ENCODE results near the gene SLC6A17. TPM values are rescaled to one million over a fixed set of nuclear protein-coding genes. Genes with fewer than 3 reads are reported as not detected.

SLC6A17 gene
- total and polyA plus RNA-seq, 10 donors: under 0.01 to 0.02 TPM; not detected in 8

GRCh38 chr1:110119843-110120242, 30.5 kb upstream of the SLC6A17 start:
- Histone ChIP-seq H3K4me1 (no peaks in the 10 kb centered on the region), H3K27ac (no peak overlapping the region), H3K36me3 (no peaks in the 10 kb centered on the region), H3K9me3 (peaks cover 0 to 9% (median 0%) of the 10 kb centered on the region in 8 donors), H3K4me3 (no peak overlapping the region), H3K27me3 (replicated peaks in 1 of 7) (peaks cover 0 to 33% (median 0%) of the 10 kb centered on the region in 7 donors)
- DNase-seq: peak; percentile 44
- 51 to 84% (median 65%) methylated on average over 2 to 3 of the region's 3 CpGs for WGBS, 5 donors
- TF ChIP-seq CTCF (IDR thresholded peaks at IDR 0.05 in 8 of 11, conservative IDR thresholded peaks at IDR 0.05 in 3 of 11): no peak
- no peak for TF ChIP-seq POLR2AphosphoS5 (IDR thresholded peaks at IDR 0.05)
- no peak for TF ChIP-seq POLR2A (IDR thresholded peaks at IDR 0.05)
- intact Hi-C loops (cut with DNase I; ENCODE audit: low total_unique reads): no loop called here

GRCh38 chr1:110120960-110121561, 29.2 kb upstream of the SLC6A17 start:
- H3K36me3 ChIP-seq: no peaks in the 10 kb centered on the region
- DNase-seq: peak; percentile 57
- TF ChIP-seq POLR2A (IDR thresholded peaks at IDR 0.05) (no peak), POLR2AphosphoS5 (IDR thresholded peaks at IDR 0.05) (no peak)
- H3K9me3 ChIP-seq: peaks cover 0 to 12% (median 3%) of the 10 kb centered on the region in 8 donors
- H3K4me3 ChIP-seq: no peak overlapping the region
- peaks cover 0 to 42% (median 0%) of the 10 kb centered on the region in 7 donors for H3K27me3 ChIP-seq (replicated peaks in 1 of 7)
- 25 to 33% (median 28%) methylated on average over 12 of the region's 12 CpGs for WGBS, 5 donors
- H3K27ac ChIP-seq: no peak overlapping the region
- no peaks in the 10 kb centered on the region for H3K4me1 ChIP-seq
- intact Hi-C loops (cut with DNase I; ENCODE audit: low total_unique reads): no loop called here

- no peak overlapping the region for H3K27ac ChIP-seq
- H3K9me3 ChIP-seq: peaks cover 0 to 19% (median 9%) of the 10 kb centered on the region in 8 donors
- peaks cover 0 to 50% (median 0%) of the 10 kb centered on the region in 7 donors for H3K27me3 ChIP-seq (replicated peaks in 1 of 7)
- TF ChIP-seq POLR2AphosphoS5 (IDR thresholded peaks at IDR 0.05) (no peak), POLR2A (IDR thresholded peaks at IDR 0.05) (no peak), CTCF (IDR thresholded peaks at IDR 0.05 in 8 of 11, conservative IDR thresholded peaks at IDR 0.05 in 3 of 11) (no peak)
- no peaks in the 10 kb centered on the region for H3K36me3 ChIP-seq
- intact Hi-C loops (cut with DNase I; ENCODE audit: low total_unique reads): no loop called here
- DNase-seq: peak; percentile 20
- WGBS, 5 donors: 74 to 86% (median 76%) methylated on average over 3 of the region's 3 CpGs
- no peaks in the 10 kb centered on the region for H3K4me1 ChIP-seq
- no peak overlapping the region for H3K4me3 ChIP-seq
Measured at GRCh38 chr1:110123224-110123623, 27.1 kb upstream of the SLC6A17 start.

- Histone ChIP-seq H3K36me3 (no peaks in the 10 kb centered on the region), H3K4me1 (peaks cover 0 to 10% (median 0%) of the 10 kb centered on the region in 6 donors), H3K27ac (no peak overlapping the region), H3K27me3 (replicated peaks in 1 of 7) (peaks cover 0 to 64% (median 12%) of the 10 kb centered on the region in 7 donors), H3K9me3 (peaks cover 0 to 19% (median 9%) of the 10 kb centered on the region in 8 donors), H3K4me3 (no peak overlapping the region)
- TF ChIP-seq POLR2A (IDR thresholded peaks at IDR 0.05): no peak
- TF ChIP-seq CTCF (IDR thresholded peaks at IDR 0.05 in 8 of 11, conservative IDR thresholded peaks at IDR 0.05 in 3 of 11): no peak
- no peak for TF ChIP-seq POLR2AphosphoS5 (IDR thresholded peaks at IDR 0.05)
- 94 to 99% (median 95%) methylated on average over 4 of the region's 4 CpGs for WGBS, 5 donors
- intact Hi-C loops (cut with DNase I; ENCODE audit: low total_unique reads): no loop called here
- peak; percentile 6 for DNase-seq
Measured at GRCh38 chr1:110125810-110126209, 24.5 kb upstream of the SLC6A17 start.
